Fibroblast of skin of abdomen (primary cell): ENCODE measurements around the gene CXXC5.
A peak's percentile ranks its signal among the peaks of the same experiment; 100 is the strongest.

Experiments used
- DNase-seq: peaks from one replicate; pipeline ENCODE4 v3.0.0-alpha.2; 2013

Gene CXXC5

GRCh38 chr5:139651853-139652787, 4.0 kb downstream of the CXXC5 start:
- DNase-seq, result peak; percentile 90

GRCh38 chr5:139652788-139653241, 4.7 kb downstream of the CXXC5 start:
- no peak for DNase-seq

- no peak for DNase-seq
Measured at GRCh38 chr5:139653616-139654015, 5.5 kb downstream of the CXXC5 start.

- no peak for DNase-seq
Measured at GRCh38 chr5:139654464-139654863, 6.3 kb downstream of the CXXC5 start.

GRCh38 chr5:139654871-139655491, 6.8 kb downstream of the CXXC5 start:
- DNase-seq, result no peak

- no peak for DNase-seq
Measured at GRCh38 chr5:139655727-139656271, 7.7 kb downstream of the CXXC5 start.

- peak; percentile 43 for DNase-seq
Measured at GRCh38 chr5:139657363-139658321, 9.5 kb downstream of the CXXC5 start.

GRCh38 chr5:139658501-139658927, 10.4 kb downstream of the CXXC5 start:
- peak; percentile 49 for DNase-seq

GRCh38 chr5:139658928-139659667, 10.9 kb downstream of the CXXC5 start:
- peak; percentile 71 for DNase-seq

- DNase-seq, result peak; percentile 76
Measured at GRCh38 chr5:139659695-139660101, 11.5 kb downstream of the CXXC5 start.

- DNase-seq, result no peak
Measured at GRCh38 chr5:139660105-139660922, 12.2 kb downstream of the CXXC5 start.

- DNase-seq, result peak; percentile 95
Measured at GRCh38 chr5:139660923-139661814, 13.0 kb downstream of the CXXC5 start.

- DNase-seq, result no peak
Measured at GRCh38 chr5:139662617-139663016, 14.5 kb downstream of the CXXC5 start.

- DNase-seq, result no peak
Measured at GRCh38 chr5:139663207-139664085, 15.3 kb downstream of the CXXC5 start.

GRCh38 chr5:139664086-139664693, 16.0 kb downstream of the CXXC5 start:
- DNase-seq, result no peak

- DNase-seq, result no peak
Measured at GRCh38 chr5:139664727-139665351, 16.7 kb downstream of the CXXC5 start.

GRCh38 chr5:139665626-139666025, 17.5 kb downstream of the CXXC5 start:
- no peak for DNase-seq
